ENCODE data around the gene C20orf96. TPM values are rescaled to one million over a fixed set of nuclear protein-coding genes. Genes with fewer than 3 reads are reported as not detected.
"Not testable (repeated sequence)": the region's sequence is repeated elsewhere in the genome, so short reads cannot be mapped to it uniquely, and the experiment has no call there.

The C20orf96 gene
- polyA plus RNA-seq, 1 donor from 2014 or later = 1.1 TPM

GRCh38 chr20:251354-251753 is 39.2 kb downstream of the C20orf96 start:
- Mint-ChIP-seq H3K4me1 (no peaks in the 10 kb centered on the region), H3K36me3 (no peaks in the 10 kb centered on the region), H3K27me3 (peaks cover 6% of the 10 kb centered on the region), H3K27ac (no peak overlapping the region), H3K9me3 (peaks cover 0 to 6% (median 0%) of the 10 kb centered on the region in 3 donors), H3K4me3 (no peak overlapping the region)

GRCh38 chr20:242905-243304 is 47.6 kb downstream of the C20orf96 start:
- Mint-ChIP-seq H3K27me3 (peaks cover 1% of the 10 kb centered on the region), H3K4me3 (no peak overlapping the region), H3K9me3 (peaks cover 0 to 6% (median 0%) of the 10 kb centered on the region in 3 donors), H3K36me3 (no peaks in the 10 kb centered on the region), H3K4me1 (peaks cover 0 to 6% (median 4%) of the 10 kb centered on the region in 3 donors), H3K27ac (no peak overlapping the region)

- Mint-ChIP-seq H3K27me3 (no peaks in the 10 kb centered on the region), H3K9me3 (no peaks in the 10 kb centered on the region), H3K27ac (peak overlapping the region in 2 of 3 donors; percentile 48 to 92), H3K4me1 (peaks cover 6 to 12% (median 12%) of the 10 kb centered on the region in 3 donors), H3K4me3 (peak overlapping the region; percentile 1 to 85 (median 74)), H3K36me3 (no peaks in the 10 kb centered on the region)
Observed at GRCh38 chr20:237929-238328, 52.6 kb downstream of the C20orf96 start.

GRCh38 chr20:237489-237888 is 53.1 kb downstream of the C20orf96 start:
- H3K4me1 Mint-ChIP-seq = peaks cover 6 to 12% (median 12%) of the 10 kb centered on the region in 3 donors
- no peaks in the 10 kb centered on the region for H3K36me3 Mint-ChIP-seq
- no peaks in the 10 kb centered on the region for H3K9me3 Mint-ChIP-seq
- H3K27ac Mint-ChIP-seq = peak overlapping the region in 2 of 3 donors; percentile 64 to 92
- H3K27me3 Mint-ChIP-seq = no peaks in the 10 kb centered on the region
- peak overlapping the region; percentile 1 to 85 (median 74) for H3K4me3 Mint-ChIP-seq

GRCh38 chr20:235891-236290 is 54.7 kb downstream of the C20orf96 start:
- Mint-ChIP-seq H3K27me3 (no peaks in the 10 kb centered on the region), H3K27ac (peak overlapping the region in 1 of 3 donors; percentile 23), H3K4me3 (peak overlapping the region in 1 of 4 donors; percentile 5), H3K4me1 (peaks cover 6 to 12% (median 12%) of the 10 kb centered on the region in 3 donors), H3K36me3 (peaks cover 3% of the 10 kb centered on the region), H3K9me3 (no peaks in the 10 kb centered on the region)

- Mint-ChIP-seq H3K27me3 (no peaks in the 10 kb centered on the region), H3K9me3 (peaks cover 0 to 2% (median 0%) of the 10 kb centered on the region in 3 donors), H3K4me1 (peaks cover 6 to 18% (median 16%) of the 10 kb centered on the region in 3 donors), H3K27ac (peak overlapping the region in 2 of 3 donors; percentile 23 to 68), H3K4me3 (peak overlapping the region in 2 of 4 donors; percentile 49 to 61), H3K36me3 (peaks cover 3% of the 10 kb centered on the region)
Observed at GRCh38 chr20:227439-228105, 63.0 kb downstream of the C20orf96 start.

GRCh38 chr20:226958-227357 is 63.6 kb downstream of the C20orf96 start, which contains the start of gene DEFB129:
Gene DEFB129 (plus strand): TSS chr20:227258. CDS start chr20:227289, 31 bp downstream.
- Mint-ChIP-seq H3K4me3 (peak within 1 kb of the TSS in 2 of 4 donors; percentile 49 to 61), H3K27me3 (no peaks in the 10 kb centered on the region), H3K9me3 (peaks cover 0 to 2% (median 0%) of the 10 kb centered on the region in 3 donors), H3K27ac (peak within 1 kb of the TSS in 2 of 3 donors; percentile 23 to 68), H3K36me3 (peaks cover 1% of the 10 kb centered on the region), H3K4me1 (peaks cover 6 to 18% (median 16%) of the 10 kb centered on the region in 3 donors)

GRCh38 chr20:225879-226278 is 64.7 kb downstream of the C20orf96 start:
- H3K9me3 Mint-ChIP-seq, H3K36me3 Mint-ChIP-seq, H3K27me3 Mint-ChIP-seq, H3K27ac Mint-ChIP-seq, H3K4me3 Mint-ChIP-seq: not testable (repeated sequence)
- peaks cover 6 to 18% (median 16%) of the 10 kb centered on the region in 3 donors for H3K4me1 Mint-ChIP-seq

GRCh38 chr20:221258-221830 is 69.2 kb downstream of the C20orf96 start:
- peaks cover 0 to 4% (median 0%) of the 10 kb centered on the region in 3 donors for H3K9me3 Mint-ChIP-seq
- peaks cover 20% of the 10 kb centered on the region for H3K27me3 Mint-ChIP-seq
- no peaks in the 10 kb centered on the region for H3K36me3 Mint-ChIP-seq
- peaks cover 0 to 6% (median 0%) of the 10 kb centered on the region in 3 donors for H3K4me1 Mint-ChIP-seq
- H3K4me3 Mint-ChIP-seq = no peak overlapping the region
- no peak overlapping the region for H3K27ac Mint-ChIP-seq

Other genes with a start within 250 kb of the C20orf96 start
- not detected for gene DEFB125, start 203.1 kb downstream of the C20orf96 start, polyA plus RNA-seq
- not detected for gene DEFB126, start 148.2 kb downstream of the C20orf96 start, polyA plus RNA-seq
- not detected for gene DEFB127, start 133.3 kb downstream of the C20orf96 start, polyA plus RNA-seq
- gene DEFB128, start 101.0 kb downstream of the C20orf96 start, polyA plus RNA-seq = not detected
- gene DEFB129, start 63.5 kb downstream of the C20orf96 start, polyA plus RNA-seq = not detected
- not detected for gene DEFB132, start 33.0 kb downstream of the C20orf96 start, polyA plus RNA-seq
- 16.7 TPM for gene ZCCHC3, start 6.8 kb upstream of the C20orf96 start, polyA plus RNA-seq
- gene SOX12, start 34.8 kb upstream of the C20orf96 start, polyA plus RNA-seq = 1.9 TPM
- 6.2 TPM for gene NRSN2, start 56.4 kb upstream of the C20orf96 start, polyA plus RNA-seq
- gene TRIB3, start 90.0 kb upstream of the C20orf96 start, polyA plus RNA-seq = 20.1 TPM
- gene RBCK1, start 117.5 kb upstream of the C20orf96 start, polyA plus RNA-seq = 107 TPM
- 19.0 TPM for gene TBC1D20, start 171.8 kb upstream of the C20orf96 start, polyA plus RNA-seq